HG02642 (cell line): Measurements from ENCODE around the gene DGKG.

Experiments
- ATAC-seq: cut with Tn5 transposase; IDR thresholded peaks from one replicate; pipeline ENCODE4 v1.9.1; 2021; ENCODE audit warnings: mild to moderate bottlenecking; ENCODE audit not compliant: unreplicated experiment, poor library complexity

DGKG gene

GRCh38 chr3:186321746-186322145, 40.3 kb downstream of the DGKG start:
- no peak for ATAC-seq

GRCh38 chr3:186320862-186321568, 41.0 kb downstream of the DGKG start:
- ATAC-seq: no peak

- ATAC-seq: no peak
These were observed 42.1 kb downstream of the DGKG start for GRCh38 chr3:186319945-186320344.

GRCh38 chr3:186318135-186318534, 43.9 kb downstream of the DGKG start:
- ATAC-seq: no peak

- ATAC-seq: no peak
These were observed 44.6 kb downstream of the DGKG start for GRCh38 chr3:186317478-186317877.

- no peak for ATAC-seq
These were observed 45.3 kb downstream of the DGKG start for GRCh38 chr3:186316666-186317260.

- ATAC-seq: no peak
These were observed 46.3 kb downstream of the DGKG start for GRCh38 chr3:186315581-186316354.

GRCh38 chr3:186314896-186315295, 47.1 kb downstream of the DGKG start:
- no peak for ATAC-seq

GRCh38 chr3:186311441-186311840, 50.6 kb downstream of the DGKG start:
- ATAC-seq: no peak

- no peak for ATAC-seq
These were observed 53.5 kb downstream of the DGKG start for GRCh38 chr3:186308549-186308948.

GRCh38 chr3:186307594-186308221, 54.3 kb downstream of the DGKG start:
- no peak for ATAC-seq

- ATAC-seq: no peak
These were observed 56.7 kb downstream of the DGKG start for GRCh38 chr3:186305286-186305685.

GRCh38 chr3:186303965-186304364, 58.1 kb downstream of the DGKG start:
- no peak for ATAC-seq

- no peak for ATAC-seq
These were observed 62.7 kb downstream of the DGKG start for GRCh38 chr3:186299327-186299726.

- ATAC-seq: no peak
These were observed 63.2 kb downstream of the DGKG start for GRCh38 chr3:186298876-186299275.

GRCh38 chr3:186290796-186291195, 71.2 kb downstream of the DGKG start:
- ATAC-seq: no peak

- no peak for ATAC-seq
These were observed 74.3 kb downstream of the DGKG start for GRCh38 chr3:186287711-186288110.

GRCh38 chr3:186286114-186286513, 75.9 kb downstream of the DGKG start:
- ATAC-seq: no peak

GRCh38 chr3:186284661-186285060, 77.4 kb downstream of the DGKG start:
- no peak for ATAC-seq

GRCh38 chr3:186284349-186284652, 77.7 kb downstream of the DGKG start:
- ATAC-seq: no peak

GRCh38 chr3:186283651-186284348, 78.2 kb downstream of the DGKG start:
- no peak for ATAC-seq
